OCI-LY3 (cell line): ENCODE results near the gene SCN8A.

Experiments used
- H2AFZ ChIP-seq: fragments of 200-600, 300-600 bp; shearing (Covaris generic); 2 replicates; pipeline ENCODE4 v1.6.0; 2014; ENCODE audit warnings: antibody characterized with exemption, low read depth, low read length
- H3K27ac ChIP-seq: fragments of 200-600, 300-600 bp; sonication (generic); 2 replicates; pipeline ENCODE4 v1.5.1; 2014; ENCODE audit warnings: mild to moderate bottlenecking, low read length, moderate library complexity, mixed read lengths
- H3K27me3 ChIP-seq: fragments of 200-600, 300-600 bp; sonication (generic); 2 replicates; pipeline ENCODE4 v1.6.1; 2014; ENCODE audit warnings: low read depth, low read length, mixed read lengths
- H3K36me3 ChIP-seq: fragments of 200-600, 300-600 bp; sonication (generic); replicated peaks from 2 replicates; pipeline ENCODE3; 2014; ENCODE audit warnings: low read depth, low read length, mixed read lengths
- H3K4me1 ChIP-seq: fragments of 300-600, 200-600 bp; sonication (generic); 2 replicates; pipeline ENCODE4 v1.6.1; 2014; ENCODE audit warnings: low read length, mixed read lengths
- H3K4me2 ChIP-seq: fragments of 200-600, 300-600 bp; sonication (generic); 2 replicates; pipeline ENCODE4 v1.6.1; 2014; ENCODE audit warnings: low read length, mixed read lengths
- H3K4me3 ChIP-seq: fragments of 300-600, 200-600 bp; sonication (generic); 2 replicates; pipeline ENCODE4 v1.5.1; 2014; ENCODE audit warnings: antibody characterized with exemption, mild to moderate bottlenecking, low read length, moderate library complexity
- H3K79me2 ChIP-seq: fragments of 300-600, 200-600 bp; shearing (Covaris generic); 2 replicates; pipeline ENCODE4 v1.6.1; 2014; ENCODE audit warnings: mild to moderate bottlenecking, low read length, mixed read lengths
- H3K9ac ChIP-seq: fragments of 300-600, 200-600 bp; shearing (Covaris generic); 2 replicates; pipeline ENCODE4 v1.6.0; 2014; ENCODE audit warnings: mild to moderate bottlenecking, low read length, moderate library complexity
- H3K9me3 ChIP-seq: fragments of 200-600, 300-600 bp; shearing (Covaris generic); 2 replicates; pipeline ENCODE4 v1.6.1; 2014; ENCODE audit warnings: low read length, mixed read lengths; ENCODE audit not compliant: insufficient read depth
- H4K20me1 ChIP-seq: fragments of 200-600, 300-600 bp; sonication (generic); 2 replicates; pipeline ENCODE4 v1.6.1; 2016; ENCODE audit warnings: low read length, mixed read lengths; ENCODE audit not compliant: insufficient read depth
- CTCF ChIP-seq: fragments of 200-600, 300-600 bp; sonication (generic); IDR thresholded peaks from 2 replicates; pipeline ENCODE4 v1.5.1; 2014; ENCODE audit warnings: antibody characterized with exemption, low read length, low read depth
- EZH2phosphoT487 ChIP-seq: fragments of 200-600 bp; shearing (Covaris generic); IDR thresholded peaks from 2 replicates; pipeline ENCODE4 v1.6.1; 2018; ENCODE audit warnings: antibody characterized with exemption, mixed run types, low read depth

SCN8A gene

GRCh38 chr12:51589557-51590176, 1.4 kb upstream of the SCN8A start:
- H3K27me3 ChIP-seq: no peaks in the 10 kb centered on the region
- H4K20me1 ChIP-seq: peaks cover 14% of the 10 kb centered on the region
- no peaks in the 10 kb centered on the region for H3K9me3 ChIP-seq
- H3K9ac ChIP-seq: peak overlapping the region; percentile 76
- H2AFZ ChIP-seq: peak overlapping the region; percentile 99
- TF ChIP-seq CTCF (no peak), EZH2phosphoT487 (no peak)
- no peaks in the 10 kb centered on the region for H3K36me3 ChIP-seq
- peaks cover 3% of the 10 kb centered on the region; the same call in 1 of the 2 replicates for H3K79me2 ChIP-seq
- H3K27ac ChIP-seq: no peak overlapping the region
- peak overlapping the region; percentile 92 for H3K4me3 ChIP-seq
- H3K4me1 ChIP-seq: peaks cover 20% of the 10 kb centered on the region
- H3K4me2 ChIP-seq: peak overlapping the region; percentile 90

- Histone ChIP-seq H4K20me1 (peaks cover 14% of the 10 kb centered on the region), H3K27me3 (no peaks in the 10 kb centered on the region), H3K36me3 (no peaks in the 10 kb centered on the region), H3K4me2 (peak overlapping the region; percentile 90), H3K79me2 (peaks cover 3% of the 10 kb centered on the region; the same call in 1 of the 2 replicates), H3K9me3 (no peaks in the 10 kb centered on the region), H3K4me3 (peak overlapping the region; percentile 92), H2AFZ (peak overlapping the region; percentile 99), H3K9ac (peak overlapping the region; percentile 76), H3K4me1 (peaks cover 11% of the 10 kb centered on the region), H3K27ac (0 out of 2 replicates have a peak overlapping the region, but pooled peaks have one; percentile 7)
- TF ChIP-seq CTCF (peak; percentile 37), EZH2phosphoT487 (no peak)
Measured at GRCh38 chr12:51590347-51591015, 552 bp upstream of the SCN8A start.

- H3K27me3 ChIP-seq: no peaks in the 10 kb centered on the region
- TF ChIP-seq CTCF (no peak), EZH2phosphoT487 (no peak)
- no peak overlapping the region for H3K4me3 ChIP-seq
- H3K9ac ChIP-seq: no peak overlapping the region
- peaks cover 3% of the 10 kb centered on the region; the same call in 1 of the 2 replicates for H3K79me2 ChIP-seq
- no peak overlapping the region for H3K27ac ChIP-seq
- H3K36me3 ChIP-seq: no peaks in the 10 kb centered on the region
- H4K20me1 ChIP-seq: peaks cover 14% of the 10 kb centered on the region
- no peak overlapping the region for H2AFZ ChIP-seq
- no peaks in the 10 kb centered on the region for H3K9me3 ChIP-seq
- peaks cover 8% of the 10 kb centered on the region for H3K4me1 ChIP-seq
- H3K4me2 ChIP-seq: no peak overlapping the region
Measured at GRCh38 chr12:51592034-51592705, 1.1 kb downstream of the SCN8A start.

- TF ChIP-seq EZH2phosphoT487 (no peak), CTCF (no peak)
- no peak overlapping the region for H3K9ac ChIP-seq
- no peak overlapping the region for H2AFZ ChIP-seq
- H3K36me3 ChIP-seq: no peaks in the 10 kb centered on the region
- H3K27me3 ChIP-seq: no peaks in the 10 kb centered on the region
- no peak overlapping the region for H3K4me2 ChIP-seq
- no peak overlapping the region for H3K27ac ChIP-seq
- peaks cover 3% of the 10 kb centered on the region; the same call in 1 of the 2 replicates for H3K79me2 ChIP-seq
- H4K20me1 ChIP-seq: peaks cover 14% of the 10 kb centered on the region
- H3K4me3 ChIP-seq: no peak overlapping the region
- no peaks in the 10 kb centered on the region for H3K9me3 ChIP-seq
- peaks cover 8% of the 10 kb centered on the region for H3K4me1 ChIP-seq
Measured at GRCh38 chr12:51593021-51593420, 2.0 kb downstream of the SCN8A start.
